ENCODE results near the gene NRXN3.

GRCh38 chr14:79337761-79338160 lies 1167.6 kb downstream of the NRXN3 start:
- TF ChIP-seq GLIS1 (tag by site-specific recombination; IDR thresholded peaks at IDR 0.05) (no peak), ZNF785 (tag by site-specific recombination; IDR thresholded peaks at IDR 0.05) (no peak), ZFHX2 (tag by site-specific recombination; conservative IDR thresholded peaks at IDR 0.05) (no peak), TCF7L2 (IDR thresholded peaks at IDR 0.05; ENCODE audit: borderline replicate concordance, low read depth, low read length) (no peak), ZIC2 (tag by site-specific recombination; IDR thresholded peaks at IDR 0.05) (peak; percentile 19; the same call in 1 of the 2 replicates)
- TF ChIP-seq, protein P1, sequence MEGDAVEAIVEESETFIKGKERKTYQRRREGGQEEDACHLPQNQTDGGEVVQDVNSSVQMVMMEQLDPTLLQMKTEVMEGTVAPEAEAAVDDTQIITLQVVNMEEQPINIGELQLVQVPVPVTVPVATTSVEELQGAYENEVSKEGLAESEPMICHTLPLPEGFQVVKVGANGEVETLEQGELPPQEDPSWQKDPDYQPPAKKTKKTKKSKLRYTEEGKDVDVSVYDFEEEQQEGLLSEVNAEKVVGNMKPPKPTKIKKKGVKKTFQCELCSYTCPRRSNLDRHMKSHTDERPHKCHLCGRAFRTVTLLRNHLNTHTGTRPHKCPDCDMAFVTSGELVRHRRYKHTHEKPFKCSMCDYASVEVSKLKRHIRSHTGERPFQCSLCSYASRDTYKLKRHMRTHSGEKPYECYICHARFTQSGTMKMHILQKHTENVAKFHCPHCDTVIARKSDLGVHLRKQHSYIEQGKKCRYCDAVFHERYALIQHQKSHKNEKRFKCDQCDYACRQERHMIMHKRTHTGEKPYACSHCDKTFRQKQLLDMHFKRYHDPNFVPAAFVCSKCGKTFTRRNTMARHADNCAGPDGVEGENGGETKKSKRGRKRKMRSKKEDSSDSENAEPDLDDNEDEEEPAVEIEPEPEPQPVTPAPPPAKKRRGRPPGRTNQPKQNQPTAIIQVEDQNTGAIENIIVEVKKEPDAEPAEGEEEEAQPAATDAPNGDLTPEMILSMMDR (tag by site-specific recombination; IDR thresholded peaks at IDR 0.05): no peak
